HG03045 (cell line): Measurements from ENCODE around the gene TPCN2.

ENCODE experiments used
- ATAC-seq: cut with Tn5 transposase; IDR thresholded peaks from one replicate; pipeline ENCODE4 v1.9.1; 2021; ENCODE audit warnings: mild to moderate bottlenecking, moderate library complexity; ENCODE audit not compliant: unreplicated experiment

Gene TPCN2

GRCh38 chr11:69091638-69092165, 43.0 kb downstream of the TPCN2 start:
- ATAC-seq = no peak

GRCh38 chr11:69092263-69092662, 43.5 kb downstream of the TPCN2 start:
- no peak for ATAC-seq

- no peak for ATAC-seq
Observed at GRCh38 chr11:69093106-69093505, 44.4 kb downstream of the TPCN2 start.

GRCh38 chr11:69094111-69094914, 45.6 kb downstream of the TPCN2 start:
- ATAC-seq = no peak

- ATAC-seq = no peak
Observed at GRCh38 chr11:69094915-69095290, 46.2 kb downstream of the TPCN2 start.

GRCh38 chr11:69095300-69095699, 46.6 kb downstream of the TPCN2 start:
- no peak for ATAC-seq

- no peak for ATAC-seq
Observed at GRCh38 chr11:69096473-69096872, 47.7 kb downstream of the TPCN2 start.

- no peak for ATAC-seq
Observed at GRCh38 chr11:69097263-69097662, 48.5 kb downstream of the TPCN2 start.

- ATAC-seq = no peak
Observed at GRCh38 chr11:69099180-69099579, 50.4 kb downstream of the TPCN2 start.

- ATAC-seq = no peak
Observed at GRCh38 chr11:69100454-69101114, 51.9 kb downstream of the TPCN2 start.

GRCh38 chr11:69101115-69101791, 52.5 kb downstream of the TPCN2 start:
- peak; percentile 55 for ATAC-seq

- ATAC-seq = no peak
Observed at GRCh38 chr11:69101792-69102695, 53.3 kb downstream of the TPCN2 start.

- ATAC-seq = no peak
Observed at GRCh38 chr11:69102732-69103615, 54.2 kb downstream of the TPCN2 start.

- ATAC-seq = no peak
Observed at GRCh38 chr11:69104212-69104855, 55.6 kb downstream of the TPCN2 start.

GRCh38 chr11:69104856-69105395, 56.2 kb downstream of the TPCN2 start:
- ATAC-seq = no peak

GRCh38 chr11:69105461-69106030, 56.8 kb downstream of the TPCN2 start:
- ATAC-seq = no peak

GRCh38 chr11:69106031-69106811, 57.5 kb downstream of the TPCN2 start:
- no peak for ATAC-seq

- no peak for ATAC-seq
Observed at GRCh38 chr11:69107413-69107812, 58.7 kb downstream of the TPCN2 start.
